ENCODE measurements around the gene AHNAK2.

The AHNAK2 gene

DNA sequence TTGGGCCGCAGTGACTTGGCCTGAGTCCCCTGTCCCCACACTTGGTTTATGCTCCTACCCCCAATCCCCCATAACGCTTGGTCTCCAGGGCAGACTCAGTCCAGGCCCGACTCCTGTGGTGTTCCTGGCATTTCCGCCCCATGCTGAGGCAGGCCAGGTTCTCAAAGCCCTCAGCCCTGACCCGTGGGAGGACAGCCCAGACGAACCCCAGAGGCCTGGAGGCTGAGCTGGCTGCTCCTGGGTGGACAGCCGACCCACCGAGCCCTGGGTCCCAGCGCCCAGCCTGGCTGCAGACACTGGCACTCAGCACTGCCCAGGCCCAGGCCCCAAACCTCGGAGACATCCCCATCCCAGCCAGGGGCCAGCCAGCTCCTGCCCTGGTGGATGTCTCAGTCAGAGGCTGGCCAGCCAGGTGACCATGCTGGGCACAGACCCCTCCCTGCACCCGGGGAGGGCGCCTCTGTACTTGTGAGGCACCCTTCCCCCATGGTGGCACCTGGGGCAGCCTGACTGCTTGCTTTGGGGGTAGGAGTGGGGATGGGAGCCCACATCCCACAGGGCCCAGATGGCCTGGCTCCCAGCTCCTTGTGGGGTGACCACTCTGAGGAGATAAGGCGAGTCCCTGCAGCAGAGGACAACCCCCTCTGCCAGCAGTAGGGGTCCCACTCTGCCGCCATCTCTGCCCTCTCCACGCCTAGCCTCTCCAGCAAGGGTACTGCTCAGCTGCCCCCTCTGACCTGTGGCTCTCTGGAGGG lies 52.1 kb downstream of the AHNAK2 start:
- no peak for TF ChIP-seq GATA2 (IDR thresholded peaks at IDR 0.05; ENCODE audit: low read depth, low read length)
- TF ChIP-seq GATA3 (IDR thresholded peaks at IDR 0.05; ENCODE audit: low read depth, low read length), result no peak

DNA sequence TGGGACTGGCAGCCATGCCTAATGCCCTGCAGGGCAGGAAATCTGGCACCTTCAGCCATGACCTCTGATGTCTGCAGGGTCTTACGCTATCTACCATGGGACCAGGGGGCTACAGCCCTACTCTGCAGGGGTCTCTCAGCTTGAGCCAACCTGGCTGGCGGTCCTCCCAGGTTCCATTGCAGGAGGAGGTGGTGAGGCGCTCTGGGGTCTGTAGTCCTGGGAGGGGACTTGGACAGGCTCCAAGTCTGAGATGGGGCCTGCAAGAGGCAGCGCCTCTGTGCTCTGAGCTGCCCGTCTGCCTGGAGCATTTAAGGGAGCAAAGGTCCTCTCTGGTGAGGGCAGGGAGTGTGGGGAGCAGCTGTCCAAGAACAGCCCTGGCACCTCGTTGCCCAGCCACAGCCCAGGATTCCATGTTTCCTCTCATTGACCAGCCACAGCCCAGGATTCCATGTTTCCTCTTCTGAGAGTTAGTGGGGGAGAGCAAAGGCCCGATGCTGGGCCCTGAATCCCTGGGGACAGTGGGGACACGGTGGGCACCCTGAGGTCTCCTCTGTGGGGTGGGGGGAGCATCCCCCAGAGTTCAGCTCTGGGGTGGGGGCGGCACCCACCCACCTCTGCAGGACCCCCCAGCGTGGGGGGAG lies 52.8 kb downstream of the AHNAK2 start:
- TF ChIP-seq GATA2 (IDR thresholded peaks at IDR 0.05; ENCODE audit: low read depth, low read length) (no peak), GATA3 (IDR thresholded peaks at IDR 0.05; ENCODE audit: low read depth, low read length) (no peak)

DNA sequence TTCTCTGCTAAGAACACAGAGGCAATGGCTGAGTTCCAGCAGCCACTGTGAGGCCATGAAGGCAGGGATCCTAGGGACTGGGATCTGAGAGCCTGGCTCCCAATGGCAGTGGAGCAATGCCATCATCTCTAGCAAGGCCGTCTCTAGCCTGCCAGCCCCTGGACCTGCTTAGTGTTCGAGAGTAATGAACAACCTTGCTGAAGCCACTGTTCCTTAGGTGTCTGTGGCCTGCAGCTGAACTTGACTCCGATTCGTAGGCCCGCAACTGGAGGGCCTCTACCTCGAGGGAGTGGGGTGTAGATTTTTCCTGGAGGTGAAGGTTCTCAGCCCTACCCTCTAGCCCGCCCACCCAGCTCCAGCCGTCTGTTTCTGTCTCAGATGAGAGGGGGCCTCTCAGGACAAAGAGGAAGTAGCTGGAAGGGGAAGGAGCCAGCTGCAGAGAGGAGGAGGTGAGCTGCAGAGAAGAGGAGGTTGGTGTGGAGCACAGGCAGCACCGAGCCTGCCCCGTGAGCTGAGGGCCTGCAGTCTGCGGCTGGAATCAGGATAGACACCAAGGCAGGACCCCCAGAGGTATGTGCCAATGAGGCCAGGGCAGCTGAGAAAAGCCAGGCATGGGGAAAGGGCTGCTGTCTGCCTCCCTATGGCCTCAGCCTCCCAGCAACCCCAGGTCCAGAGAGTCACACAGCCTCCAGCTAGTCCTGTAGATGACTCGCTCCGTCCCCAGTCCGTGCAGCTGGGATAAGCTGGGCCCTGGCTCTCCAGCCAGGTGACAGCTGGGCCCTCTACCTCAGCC lies 53.6 kb downstream of the AHNAK2 start, which contains the start of gene PLD4:
TSS of gene PLD4 (plus strand) at position 459 of the 793 bp plus-strand sequence. CDS start 2,262 bp downstream, outside the sequence.
- TF ChIP-seq GATA2 (IDR thresholded peaks at IDR 0.05; ENCODE audit: low read depth, low read length), result no peak

DNA sequence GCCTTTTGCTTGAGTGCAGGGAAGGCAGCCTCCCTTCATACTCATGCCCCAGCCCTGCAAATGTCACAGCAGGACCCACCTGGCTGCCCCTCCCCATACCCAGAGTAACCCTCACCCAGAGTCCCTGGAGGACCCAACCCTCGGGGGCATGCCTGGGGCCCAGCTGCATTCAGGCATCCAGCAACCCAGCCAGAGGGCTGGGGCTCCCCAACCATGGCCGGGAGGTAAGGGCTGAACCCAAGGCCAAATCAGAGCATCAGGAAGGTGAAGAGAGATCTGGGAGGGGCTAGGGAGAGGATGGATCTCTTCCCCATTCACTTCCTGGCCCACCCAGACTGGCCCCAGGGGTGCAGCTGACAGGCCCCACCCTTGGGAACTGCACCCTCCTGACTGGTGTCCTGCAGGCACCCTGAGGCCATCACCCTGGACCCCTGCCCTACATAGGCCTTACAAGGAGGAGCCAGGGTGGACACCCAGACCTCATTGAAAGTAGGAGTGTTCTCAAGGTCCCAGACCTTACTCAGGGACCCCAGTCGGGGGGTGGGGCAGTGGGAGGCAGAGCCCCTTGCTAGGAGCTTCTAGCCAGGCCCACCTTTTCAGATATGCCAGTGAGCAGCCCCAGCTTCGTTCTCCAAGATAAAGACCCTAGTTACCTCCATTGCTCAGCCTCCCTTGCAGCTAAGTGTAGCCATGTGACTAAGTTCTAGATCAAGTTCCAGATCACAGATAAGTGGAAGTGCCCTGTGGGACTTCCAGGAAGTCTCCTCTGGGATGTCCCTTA lies 54.3 kb downstream of the AHNAK2 start:
- TF ChIP-seq GATA3 (IDR thresholded peaks at IDR 0.05; ENCODE audit: low read depth, low read length) (no peak), GATA2 (IDR thresholded peaks at IDR 0.05; ENCODE audit: low read depth, low read length) (no peak)

DNA sequence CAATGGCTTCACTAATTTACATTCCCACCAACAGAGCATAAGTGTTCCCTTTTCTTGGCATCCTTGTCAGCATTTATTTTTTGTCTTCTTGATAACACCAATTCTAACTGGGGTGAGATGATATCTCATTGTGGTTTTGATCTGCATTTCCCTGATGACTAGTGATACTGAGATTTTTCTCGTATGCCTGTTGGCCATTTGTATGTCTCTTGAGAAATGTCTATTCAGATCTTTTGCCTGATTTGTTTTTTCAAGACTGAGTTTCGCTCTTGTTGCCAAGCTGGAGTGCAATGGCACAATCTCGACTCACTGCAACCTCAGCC lies 58.2 kb downstream of the AHNAK2 start:
- TF ChIP-seq GATA2 (IDR thresholded peaks at IDR 0.05; ENCODE audit: low read depth, low read length) (no peak), GATA3 (IDR thresholded peaks at IDR 0.05; ENCODE audit: low read depth, low read length) (no peak)

DNA sequence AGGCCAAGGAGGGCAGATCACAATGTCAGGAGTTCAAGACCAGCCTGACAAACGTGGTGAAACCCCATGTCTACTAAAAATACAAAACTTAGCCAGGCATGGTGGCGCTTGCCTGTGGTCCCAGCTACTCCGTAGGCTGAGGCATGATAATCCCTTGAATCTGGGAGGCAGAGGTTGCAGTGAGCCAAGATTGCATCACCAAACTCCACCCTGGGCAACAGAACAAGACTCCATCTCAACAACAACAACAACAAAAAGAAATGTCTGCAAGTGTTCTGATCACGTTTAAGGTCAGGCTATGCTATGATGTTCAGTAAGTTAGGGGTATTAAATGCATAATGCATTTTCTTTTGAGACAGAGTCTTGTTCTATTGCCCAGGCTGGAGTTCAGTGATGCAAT lies 60.2 kb downstream of the AHNAK2 start:
- TF ChIP-seq GATA2 (IDR thresholded peaks at IDR 0.05; ENCODE audit: low read depth, low read length) (no peak), GATA3 (IDR thresholded peaks at IDR 0.05; ENCODE audit: low read depth, low read length) (no peak)

DNA sequence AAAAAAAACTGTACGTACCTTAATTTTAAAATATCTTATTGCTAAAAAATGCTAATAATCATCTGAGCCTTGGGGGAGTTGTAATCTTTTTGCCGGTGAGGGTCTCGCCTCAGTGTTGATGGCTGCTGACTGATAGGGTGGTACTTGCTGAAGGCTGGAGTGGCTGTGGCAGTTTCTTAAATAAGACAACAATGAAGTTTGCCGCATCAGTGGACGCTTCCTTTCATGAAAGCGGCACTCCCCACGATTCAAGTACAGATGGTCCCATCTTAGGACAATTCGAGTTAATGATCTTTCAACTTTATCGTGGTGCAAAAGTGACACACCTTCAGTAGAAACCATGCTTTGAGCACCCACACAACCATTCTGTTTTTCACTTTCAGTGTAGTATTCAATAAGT lies 61.1 kb downstream of the AHNAK2 start:
- TF ChIP-seq GATA2 (IDR thresholded peaks at IDR 0.05; ENCODE audit: low read depth, low read length) (no peak), GATA3 (IDR thresholded peaks at IDR 0.05; ENCODE audit: low read depth, low read length) (no peak)

DNA sequence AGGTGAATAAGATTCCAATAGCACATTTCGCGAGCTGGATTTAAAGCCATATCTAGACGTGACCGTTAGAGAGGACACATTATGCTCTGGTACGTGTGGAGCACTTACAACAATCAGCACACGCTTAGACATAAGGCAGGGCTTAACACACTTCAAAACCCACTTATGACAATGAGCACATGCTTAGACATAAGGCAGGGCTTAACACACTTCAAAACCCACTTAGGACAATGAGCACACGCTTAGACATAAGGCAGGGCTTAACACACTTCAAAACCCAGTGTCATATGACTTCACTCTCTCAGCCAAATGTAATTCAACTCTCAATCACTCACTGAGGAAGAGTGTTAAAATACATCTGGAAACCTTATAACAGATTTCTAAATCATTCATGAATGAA lies 64.7 kb downstream of the AHNAK2 start:
- TF ChIP-seq GATA2 (IDR thresholded peaks at IDR 0.05; ENCODE audit: low read depth, low read length) (no peak), GATA3 (IDR thresholded peaks at IDR 0.05; ENCODE audit: low read depth, low read length) (no peak)

DNA sequence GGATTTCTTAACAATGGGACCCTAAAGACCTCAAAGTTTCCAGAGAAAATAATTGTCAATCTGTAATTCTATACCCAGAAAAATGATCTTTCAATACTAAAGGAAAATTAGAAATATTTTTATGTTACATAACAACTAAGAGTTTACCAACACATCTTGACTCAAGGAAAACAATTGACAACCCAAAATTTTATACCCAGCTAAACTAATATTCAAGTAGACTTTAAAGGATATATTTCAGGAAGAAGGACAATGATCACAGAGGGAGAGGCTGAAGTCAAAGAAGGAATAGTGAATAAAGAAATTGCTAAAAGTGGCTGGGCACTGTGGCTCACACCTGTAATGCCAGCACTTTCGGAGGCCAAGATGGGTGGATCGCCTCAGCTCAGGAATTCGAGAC lies 66.1 kb downstream of the AHNAK2 start:
- no peak for TF ChIP-seq GATA2 (IDR thresholded peaks at IDR 0.05; ENCODE audit: low read depth, low read length)
- no peak for TF ChIP-seq GATA3 (IDR thresholded peaks at IDR 0.05; ENCODE audit: low read depth, low read length)

DNA sequence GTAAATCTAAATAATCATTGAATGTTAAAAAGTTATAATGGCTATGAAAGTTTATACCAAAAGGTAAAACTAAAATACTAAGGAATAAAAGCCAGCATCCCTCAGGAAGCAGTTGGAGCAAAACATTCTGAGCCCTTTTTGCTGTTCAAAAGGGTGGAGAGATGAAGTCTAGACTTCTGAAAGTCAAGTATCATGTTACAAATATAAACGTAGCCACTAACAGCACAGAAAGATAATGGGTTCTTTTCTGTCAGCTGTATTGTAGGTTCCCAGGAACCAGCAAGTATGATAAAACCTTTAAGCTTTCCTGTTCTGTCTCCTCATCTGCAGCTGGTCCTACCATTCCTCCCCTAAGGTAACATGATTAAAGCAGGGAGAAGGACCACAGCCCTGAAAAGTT lies 69.9 kb downstream of the AHNAK2 start:
- TF ChIP-seq GATA3 (IDR thresholded peaks at IDR 0.05; ENCODE audit: low read depth, low read length), result no peak
- TF ChIP-seq GATA2 (IDR thresholded peaks at IDR 0.05; ENCODE audit: low read depth, low read length), result no peak

DNA sequence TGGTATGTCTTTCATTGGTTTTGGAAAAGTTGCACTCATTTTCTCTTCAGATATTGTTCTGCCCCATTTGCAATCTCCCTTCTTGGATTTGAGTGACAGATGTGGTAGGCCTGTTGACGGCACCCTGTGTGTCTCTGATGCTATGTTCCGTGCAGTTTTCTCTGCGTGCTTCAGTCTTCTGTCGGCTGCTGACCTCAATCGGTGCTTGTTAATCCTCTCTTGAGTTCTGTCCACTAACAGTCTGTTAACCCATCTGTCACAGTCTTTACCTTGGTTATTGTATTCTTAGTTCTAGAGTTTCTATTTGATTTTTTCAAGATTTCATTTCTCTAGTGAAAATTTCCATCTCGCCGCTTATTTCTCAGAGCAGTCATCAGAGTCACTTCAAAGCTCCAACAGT lies 74.2 kb downstream of the AHNAK2 start:
- TF ChIP-seq GATA3 (IDR thresholded peaks at IDR 0.05; ENCODE audit: low read depth, low read length) (no peak), GATA2 (IDR thresholded peaks at IDR 0.05; ENCODE audit: low read depth, low read length) (no peak)

DNA sequence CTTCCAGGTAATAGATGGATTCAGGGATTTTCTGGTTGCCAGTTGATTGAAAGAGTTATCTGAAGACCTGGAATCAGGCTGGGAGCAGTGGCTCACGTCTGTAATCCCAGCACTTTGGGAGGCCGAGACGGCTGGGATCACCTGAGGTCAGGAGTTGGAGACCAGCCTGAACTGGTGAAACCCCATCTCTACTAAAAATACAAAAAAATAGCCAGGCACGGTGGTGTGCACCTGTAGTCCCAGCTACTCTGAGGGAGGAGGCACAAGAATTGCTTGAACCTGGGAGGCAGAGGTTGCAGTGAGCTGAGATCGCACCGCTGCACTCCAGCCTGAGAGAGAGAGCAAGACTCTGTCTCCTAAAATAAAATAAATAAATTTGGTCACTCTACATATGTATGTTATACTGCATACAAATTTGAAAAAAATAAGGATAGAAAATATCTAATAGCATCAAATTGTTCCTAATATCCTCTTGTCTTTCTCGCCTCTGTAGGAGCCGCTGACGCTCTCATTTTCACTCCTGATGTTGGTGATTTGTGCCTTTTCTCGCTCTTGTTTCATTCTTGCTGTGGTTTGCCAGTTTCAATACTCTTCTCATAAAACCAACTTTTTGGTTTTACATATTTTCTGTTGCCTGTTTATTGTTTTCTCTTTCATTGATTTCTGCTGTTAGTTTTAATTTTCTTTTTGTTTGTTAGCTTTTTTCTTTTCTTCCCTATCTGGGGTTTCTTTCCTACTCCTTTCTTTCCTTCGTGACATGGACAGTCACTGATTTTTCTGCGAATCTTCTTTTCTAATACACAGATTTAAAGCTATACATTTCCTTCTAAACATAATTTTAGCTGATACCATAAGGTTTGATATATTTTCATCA lies 77.3 kb downstream of the AHNAK2 start:
- TF ChIP-seq GATA2 (IDR thresholded peaks at IDR 0.05; ENCODE audit: low read depth, low read length), result no peak
- no peak for TF ChIP-seq GATA3 (IDR thresholded peaks at IDR 0.05; ENCODE audit: low read depth, low read length)

DNA sequence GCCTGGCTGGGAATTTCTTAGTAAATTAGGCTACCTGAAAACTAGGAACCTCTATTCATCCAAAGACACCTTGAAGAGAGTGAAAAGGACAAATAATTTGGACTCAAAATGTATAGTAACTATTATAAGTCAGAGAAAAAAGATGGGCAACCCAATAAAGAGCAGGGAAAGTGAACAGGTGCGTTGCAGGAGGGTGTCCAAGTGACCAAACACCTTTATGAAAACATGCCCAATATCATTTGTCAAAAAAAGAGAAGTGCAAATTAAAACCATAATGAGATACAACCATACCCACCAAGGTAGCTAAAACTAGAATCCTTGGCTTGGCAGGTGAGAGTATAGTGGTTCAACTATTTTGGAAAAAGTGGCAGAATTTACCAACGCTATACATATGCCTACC lies 78.4 kb downstream of the AHNAK2 start:
- TF ChIP-seq GATA3 (IDR thresholded peaks at IDR 0.05; ENCODE audit: low read depth, low read length) (no peak), GATA2 (IDR thresholded peaks at IDR 0.05; ENCODE audit: low read depth, low read length) (no peak)
